ENCODE measurements around the gene METTL16.

Gene METTL16

DNA sequence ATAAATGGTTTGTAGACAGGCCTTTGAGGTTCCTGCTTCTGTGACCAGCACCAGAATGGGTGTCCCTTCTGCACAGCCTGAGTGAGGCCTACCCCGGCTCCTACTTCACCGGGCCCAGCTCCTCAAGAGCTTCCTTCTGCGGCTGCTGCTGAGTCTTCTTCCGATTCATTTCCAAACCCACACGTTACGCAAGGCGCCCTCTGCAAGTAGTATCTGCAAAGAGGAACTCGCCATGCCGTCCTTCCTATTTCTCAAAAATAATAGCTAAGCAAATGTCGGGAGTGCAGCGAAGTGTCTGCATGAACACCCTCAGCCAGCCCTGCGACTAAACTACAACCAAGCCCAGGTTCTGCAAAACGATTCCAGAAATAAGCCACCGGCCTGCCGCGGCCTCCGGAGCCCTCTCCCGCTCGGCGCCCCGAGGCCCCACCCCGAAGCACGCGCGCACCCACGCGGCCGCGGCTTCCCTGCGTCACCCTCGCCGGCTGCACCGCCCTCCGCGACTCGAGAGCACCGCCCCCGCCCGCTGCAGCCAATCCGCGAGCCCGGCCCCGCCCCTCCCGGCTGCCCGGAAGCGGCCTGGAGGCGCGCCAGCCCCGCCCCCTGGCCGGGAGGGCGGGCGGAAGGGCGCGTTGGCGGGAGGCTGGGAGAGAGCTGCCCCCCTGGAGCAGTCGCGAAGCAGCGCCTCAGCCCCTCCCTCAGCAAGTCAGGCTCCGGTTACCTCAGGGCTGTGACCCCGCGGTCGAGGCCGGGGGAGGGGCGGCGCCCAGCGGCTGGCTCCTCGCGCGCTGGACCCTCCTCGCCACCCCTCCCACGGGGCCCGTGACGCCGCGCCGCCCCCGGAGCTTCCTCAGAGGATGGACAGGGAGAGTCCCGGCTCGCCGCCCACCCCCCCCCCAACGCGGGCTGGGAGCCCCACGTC, 119.2 kb downstream of the METTL16 start:
- TF ChIP-seq, protein P1, sequence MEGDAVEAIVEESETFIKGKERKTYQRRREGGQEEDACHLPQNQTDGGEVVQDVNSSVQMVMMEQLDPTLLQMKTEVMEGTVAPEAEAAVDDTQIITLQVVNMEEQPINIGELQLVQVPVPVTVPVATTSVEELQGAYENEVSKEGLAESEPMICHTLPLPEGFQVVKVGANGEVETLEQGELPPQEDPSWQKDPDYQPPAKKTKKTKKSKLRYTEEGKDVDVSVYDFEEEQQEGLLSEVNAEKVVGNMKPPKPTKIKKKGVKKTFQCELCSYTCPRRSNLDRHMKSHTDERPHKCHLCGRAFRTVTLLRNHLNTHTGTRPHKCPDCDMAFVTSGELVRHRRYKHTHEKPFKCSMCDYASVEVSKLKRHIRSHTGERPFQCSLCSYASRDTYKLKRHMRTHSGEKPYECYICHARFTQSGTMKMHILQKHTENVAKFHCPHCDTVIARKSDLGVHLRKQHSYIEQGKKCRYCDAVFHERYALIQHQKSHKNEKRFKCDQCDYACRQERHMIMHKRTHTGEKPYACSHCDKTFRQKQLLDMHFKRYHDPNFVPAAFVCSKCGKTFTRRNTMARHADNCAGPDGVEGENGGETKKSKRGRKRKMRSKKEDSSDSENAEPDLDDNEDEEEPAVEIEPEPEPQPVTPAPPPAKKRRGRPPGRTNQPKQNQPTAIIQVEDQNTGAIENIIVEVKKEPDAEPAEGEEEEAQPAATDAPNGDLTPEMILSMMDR (IDR thresholded peaks at IDR 0.05), result no peak
- H3K4me1 Mint-ChIP-seq, result peaks cover 81% of the 10 kb centered on the region
- DNase-seq, result peak; percentile 98
- H3K36me3 Mint-ChIP-seq (ENCODE audit: low read depth), result peaks cover 10% of the 10 kb centered on the region
- no peaks in the 10 kb centered on the region for H3K9me3 Mint-ChIP-seq
- H3K4me3 Mint-ChIP-seq, result peak overlapping the region; percentile 93
- peaks cover 2% of the 10 kb centered on the region for H3K27me3 Mint-ChIP-seq (ENCODE audit: low read depth, poor library complexity)
- peak overlapping the region; percentile 97 for H3K27ac Mint-ChIP-seq

DNA sequence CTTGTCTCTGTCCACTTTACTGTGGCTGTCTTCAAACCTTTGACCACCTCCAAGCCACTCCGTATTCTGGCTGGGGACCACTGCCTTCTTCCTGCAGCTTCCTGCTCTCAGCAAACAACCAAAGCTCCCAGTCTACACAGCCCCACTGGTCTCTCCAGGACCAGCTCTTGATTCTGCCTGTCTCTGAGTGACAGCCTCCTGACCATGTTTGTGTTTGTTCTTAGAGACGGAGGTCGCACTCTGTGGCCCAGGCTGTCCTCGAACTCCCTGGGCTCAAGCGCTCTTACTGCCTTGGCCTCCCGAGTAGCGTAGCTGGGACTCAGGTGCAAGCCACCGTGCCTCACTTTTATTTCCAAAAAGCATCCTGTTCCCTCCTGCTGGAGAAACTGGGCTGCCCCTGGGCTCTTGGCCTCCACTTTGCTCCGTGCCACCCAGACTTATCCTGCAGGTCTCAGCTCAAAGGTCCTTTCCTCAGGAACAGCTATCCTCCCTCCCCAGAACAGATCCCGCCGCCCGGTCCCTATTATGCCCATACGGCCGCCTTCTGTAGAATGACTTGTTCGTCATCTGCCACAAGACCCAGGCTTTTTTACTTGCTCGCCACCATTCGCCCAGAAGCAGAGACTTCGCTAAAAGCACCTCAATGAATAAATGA, 120.0 kb downstream of the METTL16 start:
- H3K9me3 Mint-ChIP-seq, result no peaks in the 10 kb centered on the region
- peaks cover 10% of the 10 kb centered on the region for H3K36me3 Mint-ChIP-seq (ENCODE audit: low read depth)
- DNase-seq, result peak; percentile 2
- TF ChIP-seq, protein P1 (IDR thresholded peaks at IDR 0.05), result no peak
- peak overlapping the region; percentile 93 for H3K4me3 Mint-ChIP-seq
- H3K27me3 Mint-ChIP-seq (ENCODE audit: low read depth, poor library complexity), result peaks cover 2% of the 10 kb centered on the region
- peak overlapping the region; percentile 97 for H3K27ac Mint-ChIP-seq
- H3K4me1 Mint-ChIP-seq, result peaks cover 76% of the 10 kb centered on the region

DNA sequence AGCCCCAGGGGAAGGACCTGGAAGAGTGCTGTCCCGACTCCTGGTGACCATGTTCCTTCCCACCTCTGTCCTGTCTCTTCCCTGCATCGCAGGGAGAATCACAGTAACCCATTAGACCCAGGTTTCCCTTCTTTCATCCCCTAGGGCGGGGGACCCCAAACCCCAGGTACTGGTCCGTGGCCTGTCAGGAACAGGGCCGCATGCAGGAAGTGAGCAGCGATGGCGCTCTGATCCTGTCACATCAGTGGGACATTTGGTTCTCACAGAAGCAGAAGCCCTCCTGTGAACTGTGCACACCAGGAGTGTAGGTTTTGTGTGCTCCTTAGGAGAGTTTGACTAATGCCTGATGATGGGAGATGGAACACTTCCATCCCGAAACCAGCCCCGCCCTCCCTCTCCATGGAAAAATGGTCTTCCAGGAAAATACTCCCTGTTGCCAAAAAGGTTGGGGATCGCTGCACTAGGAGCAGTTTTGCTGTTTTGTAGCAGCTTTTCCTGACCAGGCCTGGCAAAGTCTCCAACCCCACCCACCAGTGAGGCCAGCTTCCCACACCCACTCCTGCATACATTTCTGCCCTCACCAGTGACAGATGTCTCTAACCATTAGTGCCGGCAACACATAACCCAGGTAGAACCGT, 121.4 kb downstream of the METTL16 start:
- Mint-ChIP-seq H3K36me3 (ENCODE audit: low read depth) (peaks cover 10% of the 10 kb centered on the region), H3K27ac (peak overlapping the region; percentile 80), H3K4me1 (peaks cover 74% of the 10 kb centered on the region), H3K9me3 (no peaks in the 10 kb centered on the region), H3K4me3 (peak overlapping the region; percentile 33), H3K27me3 (ENCODE audit: low read depth, poor library complexity) (peaks cover 2% of the 10 kb centered on the region)
- TF ChIP-seq, protein P1 (IDR thresholded peaks at IDR 0.05), result no peak
- DNase-seq, result no peak

DNA sequence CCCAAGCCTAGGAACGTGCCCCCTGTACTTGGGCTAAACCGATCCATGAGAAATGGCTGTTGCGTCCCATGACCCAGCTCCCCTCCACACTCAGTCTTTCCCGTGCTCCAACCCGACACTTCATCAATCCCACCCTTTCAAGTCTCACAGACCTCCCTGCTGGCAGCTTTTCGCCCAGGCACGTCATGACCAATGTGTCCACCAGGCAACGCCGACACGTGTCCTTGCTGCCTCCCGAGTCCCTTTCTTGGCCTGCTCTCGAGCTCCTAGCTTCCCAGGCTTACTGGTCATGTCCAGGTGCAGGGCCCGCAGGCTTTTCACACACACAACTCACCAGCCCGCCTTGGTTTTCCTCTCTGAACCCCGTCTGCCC, 123.0 kb downstream of the METTL16 start:
- Mint-ChIP-seq H3K36me3 (ENCODE audit: low read depth) (peaks cover 10% of the 10 kb centered on the region), H3K27me3 (ENCODE audit: low read depth, poor library complexity) (peaks cover 2% of the 10 kb centered on the region), H3K27ac (peak overlapping the region; percentile 77), H3K9me3 (no peaks in the 10 kb centered on the region), H3K4me3 (peak overlapping the region; percentile 11), H3K4me1 (peaks cover 78% of the 10 kb centered on the region)
- DNase-seq, result no peak
- TF ChIP-seq, protein P1 (IDR thresholded peaks at IDR 0.05), result no peak

DNA sequence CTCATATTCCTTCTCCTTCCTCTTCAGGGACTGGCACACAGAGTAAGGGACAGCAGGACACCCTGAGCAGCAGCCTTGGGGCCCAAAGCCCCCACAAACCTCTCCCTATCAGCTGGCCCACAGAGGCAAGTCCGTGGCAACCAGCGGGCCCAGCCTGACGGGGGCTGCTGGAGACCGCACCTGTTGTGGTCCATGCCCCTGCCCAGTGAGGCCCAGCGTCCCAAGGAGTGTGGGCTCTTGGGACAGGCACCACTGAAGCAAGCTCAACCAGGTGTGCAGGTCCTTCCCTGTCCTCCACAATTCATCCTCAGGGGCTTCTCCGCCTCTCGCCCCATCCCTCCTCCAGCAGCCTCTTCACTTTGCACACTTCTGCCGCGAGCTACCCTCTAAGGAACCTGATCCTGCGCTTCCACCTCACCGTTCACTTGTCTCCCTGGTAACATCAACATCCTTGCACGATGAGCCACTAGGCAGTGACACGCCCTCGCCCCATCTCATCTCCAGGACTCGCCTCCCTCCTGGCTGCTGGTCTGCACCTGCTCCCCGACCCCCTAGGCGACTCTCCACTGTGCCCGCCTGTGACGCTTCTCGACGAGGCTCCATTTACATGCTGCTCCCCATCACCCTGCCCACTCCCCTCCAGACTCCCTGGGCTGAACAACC, 123.5 kb downstream of the METTL16 start:
- H3K27me3 Mint-ChIP-seq (ENCODE audit: low read depth, poor library complexity), result peaks cover 2% of the 10 kb centered on the region
- peak overlapping the region; percentile 11 for H3K4me3 Mint-ChIP-seq
- H3K36me3 Mint-ChIP-seq (ENCODE audit: low read depth), result peaks cover 10% of the 10 kb centered on the region
- H3K9me3 Mint-ChIP-seq, result no peaks in the 10 kb centered on the region
- TF ChIP-seq, protein P1 (IDR thresholded peaks at IDR 0.05), result no peak
- peaks cover 83% of the 10 kb centered on the region for H3K4me1 Mint-ChIP-seq
- H3K27ac Mint-ChIP-seq, result peak overlapping the region; percentile 77
- no peak for DNase-seq

Data from nephron progenitor cell (in vitro differentiated cells).